ENCODE measurements around the gene SPIN2B.
"Not testable (repeated sequence)": the region's sequence is repeated elsewhere in the genome, so short reads cannot be mapped to it uniquely, and the experiment has no call there.

Gene SPIN2B

DNA sequence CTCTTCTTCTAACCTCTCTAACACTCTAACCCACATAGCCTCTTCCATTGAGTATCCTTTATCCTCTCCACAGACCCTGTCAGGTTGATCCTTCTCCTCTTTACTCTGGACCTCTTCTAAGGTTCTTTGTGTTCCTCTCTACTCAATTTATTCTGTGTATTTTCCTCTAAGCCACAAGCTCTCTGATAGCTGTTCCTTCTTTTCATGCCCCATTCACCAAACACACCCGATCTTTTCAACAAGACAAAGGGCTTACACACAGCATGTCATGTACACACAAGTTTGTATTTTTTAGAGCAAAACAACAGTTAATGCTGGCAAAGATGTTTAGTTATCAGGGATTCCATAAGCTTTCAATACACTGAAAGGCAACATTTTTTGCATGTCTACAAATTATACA lies 1.9 kb downstream of the SPIN2B start:
- DNase-seq (ENCODE audit: low read depth in 1 of 2, low spot score in 1 of 2), result no peak
- TF ChIP-seq JUND (IDR thresholded peaks at IDR 0.05; ENCODE audit: low read depth), result no peak
- in situ Hi-C loops (cut with HindIII; ENCODE audit: low pct_unique_long_range_greater_than_20kb, low sequenced_read_pairs), result no loop called here

DNA sequence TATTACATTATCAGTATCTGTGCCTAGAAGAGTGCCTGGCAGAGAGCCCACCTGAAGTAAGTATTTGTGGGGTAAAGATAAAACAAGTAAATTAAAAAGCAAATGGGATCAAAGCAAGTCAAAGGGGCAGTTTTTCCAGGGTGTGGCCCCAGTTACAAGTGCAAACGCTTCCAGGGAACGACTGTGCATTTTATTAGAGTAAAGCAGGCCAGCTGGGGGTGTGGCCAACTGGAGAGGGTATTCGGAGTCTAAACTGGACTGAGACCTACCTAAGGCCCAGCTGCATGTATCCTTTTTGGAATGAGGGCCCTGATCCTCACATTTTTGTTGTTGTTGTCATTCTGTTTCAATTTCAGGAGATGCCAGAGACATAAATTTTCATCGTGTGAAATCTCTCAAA lies 3.8 kb downstream of the SPIN2B start:
- DNase-seq (ENCODE audit: low read depth in 1 of 2, low spot score in 1 of 2); in situ Hi-C loops (cut with HindIII; ENCODE audit: low pct_unique_long_range_greater_than_20kb, low sequenced_read_pairs): not testable (repeated sequence)

DNA sequence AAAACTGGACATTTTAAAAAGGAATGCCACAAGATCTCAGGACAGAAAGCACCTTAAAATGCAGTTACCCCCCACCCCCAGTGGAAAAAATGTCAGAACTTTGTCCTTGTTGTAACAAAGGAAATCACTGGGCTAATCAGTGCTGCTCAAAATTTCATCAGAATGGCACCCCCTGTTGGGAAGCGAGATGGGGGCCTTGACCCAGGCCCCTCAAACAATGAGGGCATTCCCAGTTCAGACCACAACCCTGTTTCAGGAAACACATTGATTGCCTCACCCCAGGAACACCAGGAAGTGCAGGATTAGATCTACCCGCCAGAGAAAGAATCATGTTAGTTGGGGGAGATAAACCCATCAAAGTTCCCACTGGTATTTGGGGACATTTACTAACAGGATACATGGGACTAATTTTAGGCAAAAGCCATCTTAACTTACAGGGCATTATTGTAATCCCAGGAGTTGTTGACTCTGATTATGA lies 16.4 kb downstream of the SPIN2B start:
- no peak for DNase-seq (ENCODE audit: low read depth in 1 of 2, low spot score in 1 of 2)
- in situ Hi-C loops (cut with HindIII; ENCODE audit: low pct_unique_long_range_greater_than_20kb, low sequenced_read_pairs), result no loop called here
- TF ChIP-seq JUND (IDR thresholded peaks at IDR 0.05; ENCODE audit: low read depth), result no peak

DNA sequence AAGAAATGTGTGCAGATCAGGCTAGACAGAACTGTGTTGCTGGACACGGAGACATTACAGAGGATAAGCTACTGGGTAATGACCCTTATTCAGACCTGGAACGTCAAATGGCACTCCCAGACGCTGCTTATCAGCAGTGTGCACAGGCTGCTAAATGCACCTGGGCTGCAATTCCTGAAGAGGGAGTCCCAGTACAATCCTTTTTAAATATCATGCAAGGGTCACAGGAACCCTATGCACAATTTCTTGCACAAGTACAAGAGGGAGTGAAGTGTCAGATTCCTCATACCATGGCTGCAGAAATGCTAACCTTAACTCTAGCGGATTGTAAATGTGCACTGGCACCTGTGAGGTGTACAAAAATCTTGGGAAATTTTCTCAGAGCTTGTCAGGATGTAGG lies 16.9 kb downstream of the SPIN2B start:
- DNase-seq (ENCODE audit: low read depth in 1 of 2, low spot score in 1 of 2), result no peak
- in situ Hi-C loops (cut with HindIII; ENCODE audit: low pct_unique_long_range_greater_than_20kb, low sequenced_read_pairs), result no loop called here
- TF ChIP-seq JUND (IDR thresholded peaks at IDR 0.05; ENCODE audit: low read depth), result no peak

DNA sequence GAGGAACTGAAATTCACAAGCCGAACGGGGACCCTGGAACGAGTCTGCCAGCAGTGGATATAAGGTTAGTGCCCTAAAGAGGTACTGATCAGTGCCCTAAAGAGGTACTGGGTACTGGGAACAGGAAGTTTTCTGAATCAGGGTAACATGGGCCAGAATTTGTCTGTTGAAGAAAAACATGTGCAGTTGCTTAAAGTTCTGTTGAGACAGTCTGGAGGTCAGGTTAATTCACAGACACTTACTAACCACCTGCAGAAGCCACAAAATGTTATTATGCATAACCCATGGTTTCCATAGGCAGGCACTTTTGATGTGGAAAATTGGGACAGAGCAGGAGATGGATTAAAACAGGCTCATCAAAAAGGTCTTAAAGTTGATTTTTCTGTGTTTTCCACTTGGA lies 17.9 kb downstream of the SPIN2B start:
- no peak for TF ChIP-seq JUND (IDR thresholded peaks at IDR 0.05; ENCODE audit: low read depth)
- no peak for DNase-seq (ENCODE audit: low read depth in 1 of 2, low spot score in 1 of 2)
- in situ Hi-C loops (cut with HindIII; ENCODE audit: low pct_unique_long_range_greater_than_20kb, low sequenced_read_pairs), result no loop called here

DNA sequence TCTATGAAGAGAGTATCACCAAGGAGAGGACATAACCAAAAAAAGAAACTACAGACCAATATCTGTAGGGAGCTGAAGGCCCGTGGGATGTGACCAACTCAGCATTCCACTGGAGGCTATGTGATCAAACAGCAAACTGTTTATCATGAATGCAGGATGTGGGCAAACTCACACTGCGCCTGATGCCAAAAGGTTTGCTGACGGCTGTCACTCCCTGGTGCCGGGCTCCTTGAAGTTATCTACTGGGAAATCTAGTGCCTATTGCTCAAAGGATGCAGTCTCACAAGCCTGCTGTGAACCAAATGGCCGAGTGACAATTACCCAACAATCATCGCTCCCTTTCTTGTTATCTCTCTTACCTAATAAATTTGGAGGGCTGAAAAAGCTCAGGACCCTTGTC lies 18.4 kb downstream of the SPIN2B start:
- DNase-seq (ENCODE audit: low read depth in 1 of 2, low spot score in 1 of 2); in situ Hi-C loops (cut with HindIII; ENCODE audit: low pct_unique_long_range_greater_than_20kb, low sequenced_read_pairs): not testable (repeated sequence)

DNA sequence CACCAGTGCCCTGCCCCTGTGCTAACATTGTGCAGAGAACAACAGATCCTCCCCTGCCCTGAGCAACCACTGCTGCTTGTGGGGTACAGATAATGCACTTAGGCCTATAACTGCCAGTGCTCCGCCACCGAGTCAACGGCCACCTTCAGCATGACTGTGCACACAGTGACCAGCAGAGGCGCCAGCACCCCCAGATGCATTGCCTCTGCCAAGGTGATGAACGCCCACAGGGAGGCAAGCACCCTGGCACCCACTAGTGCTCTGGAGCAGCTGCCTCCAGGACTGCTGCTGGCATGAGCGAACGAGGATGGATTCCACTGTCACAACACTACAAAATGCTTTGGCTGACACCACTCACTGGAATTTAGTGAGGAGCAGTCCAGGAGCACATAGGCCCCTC lies 38.2 kb downstream of the SPIN2B start:
- no peak for TF ChIP-seq JUND (IDR thresholded peaks at IDR 0.05; ENCODE audit: low read depth)
- no peak for DNase-seq (ENCODE audit: low read depth in 1 of 2, low spot score in 1 of 2)
- in situ Hi-C loops (cut with HindIII; ENCODE audit: low pct_unique_long_range_greater_than_20kb, low sequenced_read_pairs), result no loop called here

DNA sequence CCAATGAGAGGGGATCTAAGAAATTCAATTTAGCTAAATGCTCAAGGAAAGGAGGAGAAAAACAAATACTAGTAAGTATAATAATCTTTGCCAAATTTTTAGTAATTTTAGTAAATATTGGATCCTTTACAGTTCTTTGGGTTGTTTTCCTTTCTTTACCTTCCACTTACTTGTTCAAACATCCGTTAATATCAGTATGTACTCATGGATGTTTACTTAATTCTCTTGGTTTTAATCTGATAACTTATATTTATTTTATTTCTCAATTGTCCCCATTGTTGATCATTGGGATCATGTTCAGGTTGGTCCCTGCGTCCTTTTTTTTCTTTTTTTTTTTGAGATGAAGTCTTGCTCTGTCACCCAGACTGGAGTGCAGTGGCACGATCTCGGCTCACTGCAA lies 46.9 kb downstream of the SPIN2B start:
- in situ Hi-C loops (cut with HindIII; ENCODE audit: low pct_unique_long_range_greater_than_20kb, low sequenced_read_pairs), result no loop called here
- TF ChIP-seq JUND (IDR thresholded peaks at IDR 0.05; ENCODE audit: low read depth), result no peak
- DNase-seq (ENCODE audit: low read depth in 1 of 2, low spot score in 1 of 2), result no peak

DNA sequence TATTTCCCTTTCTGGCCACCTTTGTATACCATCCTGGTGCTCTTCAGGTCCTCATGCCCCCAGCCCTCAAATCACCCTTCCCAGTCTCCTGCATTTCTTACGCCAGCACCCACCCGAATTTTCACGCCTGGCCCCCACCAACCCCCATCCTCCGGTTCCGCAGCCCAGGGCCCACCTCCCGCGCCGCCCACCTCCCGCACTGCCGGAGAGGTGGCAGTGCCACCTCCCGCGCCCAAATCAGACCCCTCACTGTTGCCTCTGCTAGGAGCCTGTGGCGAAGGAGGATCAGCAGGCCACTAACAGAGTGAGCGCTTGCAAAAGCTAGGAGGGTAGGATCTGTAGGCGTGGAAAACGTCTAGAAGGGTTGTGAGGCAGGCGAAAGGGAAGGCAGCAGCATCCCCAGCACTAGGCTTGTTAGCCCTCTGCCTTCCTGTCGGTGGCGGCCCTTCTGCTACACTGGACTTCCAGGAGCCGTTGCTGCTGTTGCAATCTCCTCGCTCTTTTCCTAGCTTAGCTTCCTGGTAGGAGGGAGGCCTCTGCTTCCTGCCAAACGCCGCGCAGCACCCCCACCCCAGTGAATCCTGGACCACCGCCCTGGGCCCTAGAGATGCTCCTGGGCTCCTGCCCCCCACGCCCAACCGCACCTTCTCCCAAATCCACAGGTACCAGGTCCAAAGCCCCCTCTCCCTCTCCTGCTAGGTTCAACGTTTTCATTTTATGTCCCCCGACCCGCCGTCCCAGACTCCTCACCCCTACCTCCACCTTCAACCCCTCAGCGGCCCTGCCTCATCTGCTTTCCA lies 51.0 kb downstream of the SPIN2B start:
- in situ Hi-C loops (cut with HindIII; ENCODE audit: low pct_unique_long_range_greater_than_20kb, low sequenced_read_pairs), result no loop called here
- TF ChIP-seq JUND (IDR thresholded peaks at IDR 0.05; ENCODE audit: low read depth), result no peak
- no peak for DNase-seq (ENCODE audit: low read depth in 1 of 2, low spot score in 1 of 2)
